Inflammatory macrophage treated with lipopolysaccharide for 4 hours (primary cell): ENCODE data around the gene SNX13.

Experiments used
- DNase-seq: peaks from one replicate; pipeline ENCODE4 v3.0.0-alpha.2; 2020

The SNX13 gene

DNA sequence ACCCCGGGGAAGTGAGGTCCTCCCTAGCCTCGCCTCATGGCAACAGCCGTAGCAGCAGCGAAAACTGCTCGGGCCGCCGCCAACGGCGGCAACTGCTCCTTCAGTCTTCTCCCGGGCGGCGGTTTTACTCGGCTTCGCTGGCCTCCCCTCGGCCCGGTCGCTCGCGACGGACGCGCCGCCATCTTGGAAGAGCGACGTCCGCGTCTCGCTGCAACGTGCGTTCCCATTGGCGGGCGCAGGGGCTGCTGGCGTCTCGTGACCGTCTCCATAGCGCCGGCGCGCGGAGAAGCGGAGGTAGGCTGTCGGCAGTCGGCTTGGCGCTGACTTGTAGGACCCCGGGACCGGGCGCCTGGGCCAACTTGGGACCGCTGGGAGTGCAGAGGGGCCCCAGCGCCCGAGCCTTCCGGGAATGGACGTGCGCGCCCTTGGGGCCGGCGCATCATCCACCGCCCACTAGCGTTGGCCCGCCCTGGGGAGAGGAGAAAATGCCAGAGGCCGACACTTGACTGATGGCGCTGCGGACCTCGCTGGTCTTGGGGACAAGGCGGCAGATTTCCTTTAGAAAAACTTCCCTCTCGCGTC lies at the start of gene SNX13:
TSS of gene SNX13 (minus strand) at position 193 of the 582 bp plus-strand sequence. CDS start 199 bp downstream, outside the sequence.
- DNase-seq = peak; percentile 95

DNA sequence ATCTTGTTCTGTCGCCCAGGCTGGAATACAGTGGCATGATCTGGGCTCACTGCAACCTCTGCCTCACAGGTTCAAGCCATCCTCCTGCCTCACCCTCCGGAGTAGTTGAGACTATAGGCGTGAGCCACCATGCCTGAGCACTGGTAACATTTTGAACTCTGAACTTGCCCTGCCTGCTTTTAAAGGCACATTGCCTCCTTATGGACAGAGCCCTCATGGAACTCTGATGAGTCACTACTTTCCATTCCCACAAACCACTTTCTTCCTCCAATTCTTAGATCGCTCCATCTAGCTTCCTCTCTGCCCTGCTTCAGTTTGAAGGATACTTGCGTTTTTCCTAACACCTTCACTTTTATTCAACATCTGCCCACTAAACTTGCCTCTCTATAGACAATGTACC lies 49.3 kb upstream of the SNX13 start:
- DNase-seq = peak; percentile 17

- no peak for DNase-seq
Observed at GRCh38 chr7:17988858-17989257, 48.6 kb upstream of the SNX13 start.

GRCh38 chr7:17988141-17988540 lies 47.8 kb upstream of the SNX13 start:
- no peak for DNase-seq

DNA sequence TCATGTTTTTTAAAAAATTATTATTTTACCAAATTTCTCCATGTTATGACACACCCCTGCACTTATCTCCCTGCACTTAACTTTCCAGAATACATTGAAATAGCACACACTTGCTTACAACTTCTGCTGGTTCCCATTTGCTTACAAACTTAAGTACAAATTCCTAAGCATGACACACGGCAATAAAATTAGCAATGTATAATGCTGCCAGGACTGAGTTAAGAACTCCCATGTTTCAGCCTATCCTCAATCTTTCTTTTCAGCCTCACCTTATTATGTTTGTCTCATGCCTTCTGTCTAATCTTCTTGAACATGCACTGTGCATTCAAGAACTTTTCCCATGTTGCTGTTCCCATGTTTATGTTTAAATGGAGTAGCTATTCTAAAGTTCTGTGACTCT lies 46.6 kb upstream of the SNX13 start:
- DNase-seq = no peak

GRCh38 chr7:17985473-17986239 lies 45.4 kb upstream of the SNX13 start:
- DNase-seq = no peak

DNA sequence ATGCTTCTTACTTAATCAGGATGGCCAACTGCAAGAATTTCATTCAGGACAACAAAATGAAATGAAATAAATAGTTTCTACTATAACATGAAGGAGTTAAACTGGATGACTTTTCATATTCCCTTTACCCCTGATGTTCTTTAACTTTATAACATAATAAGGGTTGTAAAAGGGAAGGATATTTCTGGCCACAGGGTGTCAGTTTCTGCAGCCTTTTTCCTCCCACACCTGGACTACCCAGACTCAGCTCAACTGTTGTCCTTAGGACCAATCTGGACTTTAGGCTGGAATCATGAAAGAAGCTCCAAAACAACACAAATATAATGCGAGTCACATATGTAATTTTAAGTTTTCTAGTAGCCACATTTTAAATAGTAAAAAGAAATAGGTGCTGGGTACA lies 44.0 kb upstream of the SNX13 start:
- no peak for DNase-seq

- peak; percentile 89 for DNase-seq
Observed at GRCh38 chr7:17983221-17984062, 43.1 kb upstream of the SNX13 start.

DNA sequence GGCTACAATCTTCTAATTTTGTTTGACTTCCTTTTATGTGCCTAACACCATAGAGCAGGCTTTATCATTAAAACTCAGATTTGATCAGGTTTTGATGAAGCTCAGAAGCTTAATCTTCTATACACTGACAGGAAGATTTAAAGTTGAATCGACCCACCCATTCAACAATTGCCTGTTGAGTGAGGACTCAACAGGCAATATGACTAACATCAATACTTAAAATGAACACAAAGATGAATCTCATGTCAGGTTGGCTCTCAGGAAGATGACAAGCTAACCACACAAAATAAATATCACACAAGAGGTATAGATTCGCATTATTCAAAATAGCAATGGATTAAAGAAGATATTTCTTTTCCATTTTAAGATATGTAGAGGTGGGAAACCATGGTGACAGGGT lies 36.7 kb upstream of the SNX13 start:
- DNase-seq = no peak

DNA sequence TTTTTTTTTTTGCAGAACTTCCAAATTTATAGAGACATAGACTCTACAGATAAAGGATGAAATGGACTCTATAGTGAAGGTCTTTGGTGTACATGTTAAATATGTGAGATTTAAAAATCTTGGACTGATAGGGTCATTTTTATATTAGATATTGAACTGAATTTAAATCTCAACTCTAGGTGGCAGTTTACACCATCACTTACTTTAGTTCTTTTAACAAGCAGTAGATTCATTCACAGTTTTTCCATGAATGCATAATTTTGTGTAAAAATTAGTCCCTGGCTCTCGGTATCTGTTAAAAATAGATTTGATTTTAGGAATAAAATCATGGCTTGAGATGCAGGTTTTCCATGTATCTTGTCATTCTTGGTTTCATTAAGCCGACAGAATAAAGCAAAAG lies 31.1 kb upstream of the SNX13 start:
- no peak for DNase-seq

GRCh38 chr7:17968791-17969715 lies 28.8 kb upstream of the SNX13 start:
- DNase-seq = no peak

DNA sequence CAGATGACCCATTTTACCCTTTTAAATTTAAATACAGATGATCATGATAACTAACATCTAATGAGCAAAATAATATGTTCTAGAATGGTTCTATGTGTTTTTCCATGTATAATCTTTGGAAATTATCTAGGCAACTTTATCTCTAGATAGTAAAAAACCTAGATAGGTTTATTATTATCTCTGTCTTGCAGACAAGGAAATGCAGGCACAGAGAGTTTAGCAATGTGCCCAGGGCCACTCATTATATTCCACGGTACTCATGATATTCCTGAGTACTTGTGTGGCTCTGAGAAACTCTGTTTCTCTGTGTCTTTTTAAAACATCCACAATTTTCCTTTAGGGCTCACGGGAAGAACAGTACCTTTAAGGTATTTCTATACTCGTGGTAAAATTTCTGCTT lies 26.4 kb upstream of the SNX13 start:
- DNase-seq = no peak

- DNase-seq = no peak
Observed at GRCh38 chr7:17965603-17966002, 25.3 kb upstream of the SNX13 start.

DNA sequence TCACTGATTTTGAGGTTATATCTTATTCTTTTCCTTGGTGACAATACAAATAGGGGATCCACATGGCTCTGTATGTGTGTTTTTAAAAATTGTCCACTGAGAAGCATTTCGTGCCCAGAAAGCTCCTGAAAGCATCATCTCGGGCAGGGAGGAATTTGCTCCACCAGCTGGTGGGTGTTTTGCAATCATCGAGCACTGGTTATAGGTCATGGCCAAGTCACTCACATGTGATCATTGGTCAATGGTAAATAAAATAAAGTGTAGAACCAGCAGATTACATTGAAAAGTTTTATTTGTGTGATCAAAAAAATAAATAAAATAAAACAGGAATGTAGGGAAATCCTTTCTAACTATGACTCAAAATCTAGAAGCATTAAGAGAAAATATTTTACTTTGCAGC lies 23.0 kb upstream of the SNX13 start:
- DNase-seq = peak; percentile 33

- no peak for DNase-seq
Observed at GRCh38 chr7:17962652-17963051, 22.4 kb upstream of the SNX13 start.

DNA sequence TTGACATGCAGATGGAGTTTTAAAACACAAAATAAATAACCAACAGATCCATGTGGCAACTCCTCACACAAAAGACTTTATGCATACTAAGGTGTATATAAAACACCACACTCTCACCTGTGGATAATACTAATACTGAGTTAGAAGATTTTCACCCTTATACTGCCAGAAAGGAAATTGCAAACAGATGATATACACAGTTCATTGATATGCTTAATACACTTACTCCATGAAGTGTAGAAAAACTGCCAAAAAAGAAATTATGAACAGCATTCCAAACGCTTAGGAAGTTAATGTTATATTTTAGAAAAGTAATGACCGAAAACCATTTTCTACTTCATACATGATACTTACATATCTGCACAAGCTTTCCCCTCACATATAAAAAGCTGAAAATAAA lies 17.6 kb upstream of the SNX13 start:
- DNase-seq = no peak

DNA sequence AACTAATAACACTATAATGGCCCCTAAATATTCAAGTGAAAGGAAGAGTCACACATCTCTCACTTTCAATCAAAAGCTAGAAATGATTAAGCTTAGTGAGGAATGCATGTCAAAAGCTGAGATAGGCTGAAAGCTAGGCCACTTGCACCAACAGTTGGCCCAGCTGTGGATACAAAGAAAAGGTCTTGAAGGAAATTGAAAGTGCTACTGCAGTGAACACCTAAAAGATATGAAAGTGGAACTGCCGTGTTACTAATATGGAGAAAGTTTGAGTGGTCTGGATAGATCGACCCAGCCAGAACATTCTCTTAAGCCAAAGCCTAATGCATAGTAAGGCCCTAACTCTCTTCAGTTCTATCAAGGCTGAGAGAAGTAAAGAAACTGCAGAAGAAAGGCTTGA lies 12.1 kb upstream of the SNX13 start:
- no peak for DNase-seq

GRCh38 chr7:17951742-17952254 lies 11.5 kb upstream of the SNX13 start:
- no peak for DNase-seq

- peak; percentile 48 for DNase-seq
Observed at GRCh38 chr7:17948526-17949238, 8.4 kb upstream of the SNX13 start.

DNA sequence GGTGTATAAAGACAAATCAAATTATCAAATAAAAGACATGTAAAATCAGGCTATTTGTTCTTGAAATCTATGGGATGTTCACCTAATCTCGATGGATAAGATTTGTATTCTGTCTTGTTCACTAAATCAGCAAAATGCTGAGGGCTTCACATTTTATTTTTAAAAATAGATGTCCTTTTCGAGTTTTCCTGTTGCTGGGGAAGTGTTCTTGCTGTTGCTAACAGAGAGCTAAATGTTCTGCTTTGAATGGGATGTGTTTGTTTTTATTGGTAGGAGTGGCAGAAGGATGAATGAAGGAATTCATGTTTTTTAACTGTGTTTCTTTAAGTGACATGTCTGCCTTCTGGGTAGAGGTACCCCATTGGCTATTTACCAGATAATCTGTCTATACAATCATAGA lies 7.3 kb upstream of the SNX13 start:
- no peak for DNase-seq

GRCh38 chr7:17946591-17946990 lies 6.3 kb upstream of the SNX13 start:
- peak; percentile 62 for DNase-seq

DNA sequence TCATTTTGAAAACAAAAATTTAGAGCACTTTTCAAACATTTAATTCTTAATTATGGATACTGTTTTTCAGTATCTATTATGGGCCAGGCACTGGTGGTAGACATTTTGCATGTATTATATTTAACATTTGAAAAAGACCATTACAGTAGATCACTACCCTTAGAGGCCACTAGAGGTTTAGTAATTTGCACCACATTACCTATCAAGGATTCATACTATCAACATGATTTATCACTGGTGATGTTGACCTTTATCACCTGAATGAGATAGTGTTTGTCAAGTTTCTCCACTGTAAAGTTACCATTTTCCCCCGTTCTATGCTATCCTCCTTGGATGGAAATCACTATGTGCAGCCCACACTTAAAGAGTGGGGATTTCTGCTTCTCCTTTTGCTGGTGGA lies 4.4 kb upstream of the SNX13 start:
- no peak for DNase-seq
